GM21529 (cell line): ENCODE results near the gene DDX52.

ENCODE experiments used
- ATAC-seq: cut with Tn5 transposase; IDR thresholded peaks from one replicate; pipeline ENCODE4 v1.9.1; 2021; ENCODE audit not compliant: unreplicated experiment

Gene DDX52

GRCh38 chr17:37598145-37598544 is 45.1 kb downstream of the DDX52 start:
- ATAC-seq: no peak

GRCh38 chr17:37592291-37592690 is 51.0 kb downstream of the DDX52 start:
- no peak for ATAC-seq

GRCh38 chr17:37585066-37585465 is 58.2 kb downstream of the DDX52 start:
- no peak for ATAC-seq

- no peak for ATAC-seq
Observed at GRCh38 chr17:37576281-37576680, 67.0 kb downstream of the DDX52 start.

- ATAC-seq: no peak
Observed at GRCh38 chr17:37574427-37574826, 68.8 kb downstream of the DDX52 start.

GRCh38 chr17:37571674-37572073 is 71.6 kb downstream of the DDX52 start:
- no peak for ATAC-seq

- ATAC-seq: no peak
Observed at GRCh38 chr17:37570527-37571093, 72.6 kb downstream of the DDX52 start.

GRCh38 chr17:37568350-37569053 is 74.7 kb downstream of the DDX52 start:
- no peak for ATAC-seq

GRCh38 chr17:37567538-37567937 is 75.7 kb downstream of the DDX52 start:
- no peak for ATAC-seq

- ATAC-seq: no peak
Observed at GRCh38 chr17:37567137-37567536, 76.1 kb downstream of the DDX52 start.

- no peak for ATAC-seq
Observed at GRCh38 chr17:37564252-37564651, 79.0 kb downstream of the DDX52 start.

- ATAC-seq: no peak
Observed at GRCh38 chr17:37562016-37562745, 81.1 kb downstream of the DDX52 start.
